NCI-H1436 (cell line): Measurements from ENCODE around the gene TMEM87B.
"Not testable (repeated sequence)": the region's sequence is repeated elsewhere in the genome, so short reads cannot be mapped to it uniquely, and the experiment has no call there.

Experiments used
- DNase-seq: peaks from one replicate; lab custom pipeline; 2025; lab: John Stamatoyannopoulos, UW

The TMEM87B gene

DNA sequence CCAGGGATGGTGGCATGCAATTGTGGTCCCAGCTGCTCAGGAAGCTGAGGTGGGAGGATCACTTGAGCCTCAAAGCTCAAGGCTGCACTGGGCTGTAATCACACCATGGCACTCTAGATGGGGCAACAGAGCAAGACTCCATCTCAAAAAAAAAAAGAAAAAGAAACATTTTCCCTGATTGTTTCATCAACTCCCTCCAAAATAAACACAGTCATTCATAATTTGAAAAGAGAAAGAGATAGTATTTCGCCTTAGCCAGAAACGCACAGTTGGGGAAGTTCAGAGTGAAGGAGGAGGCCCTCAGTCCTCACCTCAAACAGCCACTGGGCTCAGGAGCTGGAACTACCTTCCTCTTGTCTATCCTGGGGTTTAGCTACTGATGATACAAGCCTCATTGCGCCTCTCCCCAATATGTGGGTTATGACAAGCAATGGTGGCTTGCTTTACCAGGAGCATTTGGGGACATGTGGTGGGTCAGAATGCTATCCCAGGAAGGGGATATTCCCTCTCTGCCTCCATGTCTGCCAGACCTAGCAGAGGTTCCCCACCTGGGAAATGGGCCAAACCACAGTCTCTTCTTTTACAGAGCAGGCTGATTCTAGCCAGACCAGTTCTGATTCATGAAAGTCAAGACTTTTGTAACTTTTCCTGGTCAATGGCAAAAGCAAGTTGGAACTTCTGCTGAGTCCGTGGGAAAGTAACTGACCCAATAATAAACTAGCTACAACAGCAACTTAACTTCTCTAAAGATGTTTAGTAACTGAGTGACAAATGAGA is 22.2 kb upstream of the TMEM87B start:
- no peak for DNase-seq

DNA sequence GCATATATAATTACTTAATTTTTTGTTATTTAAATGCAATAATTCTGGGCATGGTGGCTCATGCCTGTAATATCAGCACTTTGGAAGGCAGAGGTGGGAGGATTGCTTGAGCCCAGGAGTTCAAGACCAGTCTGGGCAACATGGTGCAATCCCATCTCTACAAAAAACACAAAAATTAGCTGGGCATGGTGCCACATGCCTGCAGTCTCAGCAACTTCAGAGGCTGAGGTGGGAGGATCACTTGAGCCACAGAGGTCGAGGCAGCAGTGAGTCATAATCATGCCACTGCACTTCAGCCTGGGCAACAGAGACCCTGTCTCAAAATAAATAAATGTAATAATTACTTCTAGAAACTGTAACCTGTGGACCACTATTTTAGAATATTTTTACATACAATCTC is 21.5 kb upstream of the TMEM87B start:
- no peak for DNase-seq

DNA sequence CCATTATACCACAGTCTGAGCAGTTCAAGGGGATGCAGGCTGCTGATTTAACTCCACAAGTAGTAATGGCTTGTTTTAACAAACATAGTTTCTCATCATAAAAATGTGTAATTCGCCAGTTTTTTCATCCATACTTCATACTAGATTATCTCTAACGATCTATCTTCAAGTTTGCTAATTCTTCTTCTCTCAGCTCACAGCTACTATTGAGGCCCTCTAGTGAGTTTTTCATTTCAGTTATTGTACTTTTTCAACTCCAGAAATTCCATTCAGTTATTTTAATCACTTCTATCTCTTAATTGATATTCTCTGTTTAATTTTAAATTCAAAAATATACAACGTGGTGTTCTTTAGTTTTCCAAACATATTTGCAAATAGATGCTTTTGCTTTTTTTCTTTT is 20.1 kb upstream of the TMEM87B start:
- DNase-seq, result no peak

DNA sequence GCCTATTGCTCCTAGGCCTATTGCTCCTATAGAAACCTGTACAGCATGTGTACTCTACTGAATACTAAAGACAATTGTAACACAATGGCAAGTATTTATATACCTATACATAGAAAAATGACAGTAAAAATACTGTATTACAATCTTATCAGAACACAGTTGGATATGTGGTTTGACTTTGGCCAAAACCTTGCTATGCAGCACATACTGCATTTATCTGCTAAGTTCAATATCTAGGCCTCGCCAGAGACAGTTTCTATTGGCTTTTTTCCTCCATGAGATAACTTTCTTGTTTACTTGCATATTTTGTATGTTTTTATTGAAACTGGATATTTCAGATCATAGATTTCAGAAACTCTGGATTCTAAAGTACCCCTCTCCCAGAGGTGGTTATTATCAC is 19.3 kb upstream of the TMEM87B start:
- no peak for DNase-seq

DNA sequence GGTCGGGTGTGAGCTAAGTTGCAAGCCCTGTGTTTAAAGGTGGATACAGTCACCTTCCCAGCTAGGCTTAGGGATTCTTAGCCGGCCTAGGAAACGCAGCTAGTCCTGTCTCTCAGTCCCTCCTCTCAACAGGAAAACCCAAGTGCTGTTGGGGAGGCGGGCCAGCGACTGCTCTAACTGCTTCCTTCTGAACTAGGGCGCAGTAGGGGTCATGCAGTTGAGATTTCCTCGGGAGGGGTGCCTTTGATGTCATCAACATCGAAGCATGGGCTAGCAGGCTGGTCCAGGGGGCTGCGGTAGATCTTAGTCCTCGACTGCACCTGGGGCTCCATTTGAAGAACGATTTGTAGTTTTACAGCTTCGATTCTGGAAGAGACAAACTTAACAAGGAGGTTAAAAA is 15.5 kb upstream of the TMEM87B start:
- not testable (repeated sequence) for DNase-seq

DNA sequence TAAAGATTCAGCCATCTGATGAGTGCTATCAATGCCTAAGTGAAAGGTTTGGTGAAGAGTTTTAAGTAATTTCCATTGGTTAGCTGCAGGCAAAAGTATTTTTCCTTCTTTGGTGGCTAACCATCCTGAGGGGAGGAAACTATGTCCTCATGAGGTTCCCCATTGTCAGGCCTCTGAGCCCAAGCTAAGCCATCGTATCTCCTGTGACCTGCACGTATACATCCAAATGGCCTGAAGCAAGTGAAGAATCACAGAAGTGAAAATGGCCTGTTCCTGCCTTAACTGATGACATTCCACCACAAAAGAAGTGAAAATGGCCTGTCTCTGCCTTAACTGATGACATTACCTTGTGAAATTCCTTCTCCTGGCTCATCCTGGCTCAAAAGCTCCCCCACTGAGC is 15.0 kb upstream of the TMEM87B start:
- DNase-seq, result not testable (repeated sequence)

DNA sequence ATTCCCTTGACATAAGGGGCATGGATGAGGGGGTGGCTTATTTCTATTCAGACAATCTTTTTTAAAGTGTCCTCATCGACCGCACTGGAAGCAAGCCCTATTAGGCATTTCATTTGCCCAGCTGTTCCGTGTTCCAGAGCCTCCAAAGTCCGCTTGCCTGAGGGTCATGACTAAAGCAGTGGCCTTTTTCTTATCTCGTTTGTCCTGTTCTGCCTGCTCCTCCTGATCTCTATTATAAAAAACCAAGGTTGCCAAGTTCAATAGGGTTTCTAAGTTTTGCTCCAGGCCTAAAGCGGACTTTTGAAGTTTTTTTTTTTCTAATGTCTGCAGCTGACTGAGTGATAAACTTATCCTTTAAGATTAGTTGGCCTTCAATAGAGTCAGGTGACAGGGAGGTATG is 13.6 kb upstream of the TMEM87B start:
- DNase-seq, result not testable (repeated sequence)

DNA sequence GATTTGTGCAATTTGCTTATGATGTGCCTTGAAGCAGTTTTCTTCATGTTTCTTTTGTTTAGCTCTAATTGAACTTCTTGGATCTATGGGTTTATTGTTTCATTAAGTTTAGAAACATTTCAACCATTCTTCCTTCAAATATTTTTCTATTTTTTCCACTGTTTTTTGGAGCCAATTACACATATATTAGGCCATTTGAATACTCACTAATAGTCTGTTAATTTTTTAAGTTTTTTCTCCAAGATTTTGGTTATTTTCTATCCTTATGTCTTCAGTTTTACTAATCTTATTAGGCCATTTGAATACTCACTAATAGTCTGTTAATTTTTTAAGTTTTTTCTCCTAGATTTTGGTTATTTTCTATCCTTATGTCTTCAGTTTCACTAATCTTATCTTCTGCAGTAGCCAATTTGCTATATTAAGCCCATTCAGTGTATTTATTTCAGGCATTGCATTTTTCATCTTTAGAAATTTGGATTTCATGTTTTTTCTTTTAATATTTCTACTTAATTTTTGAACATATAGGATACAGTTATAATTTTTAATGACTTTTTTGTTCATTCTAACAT is 9.5 kb upstream of the TMEM87B start:
- DNase-seq, result no peak

DNA sequence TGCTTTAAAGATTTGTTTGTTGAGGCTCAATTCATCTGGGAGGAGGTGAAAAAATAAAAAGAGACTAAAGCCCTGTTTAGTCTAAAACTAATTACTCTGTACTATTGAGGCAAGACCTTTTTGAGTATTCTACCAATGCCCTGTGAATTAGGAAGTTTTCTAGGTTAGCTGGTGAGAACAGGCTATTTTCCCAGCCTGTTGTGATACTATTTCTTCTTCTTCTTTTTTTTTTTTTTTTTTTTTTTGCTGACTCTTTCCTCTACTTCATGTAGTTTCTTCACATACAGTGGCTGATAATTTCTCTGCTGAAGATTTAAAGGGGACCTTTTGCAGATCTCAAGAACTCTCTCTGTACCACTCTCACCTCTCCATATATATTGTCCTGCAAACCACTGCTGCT is 8.8 kb upstream of the TMEM87B start:
- no peak for DNase-seq

DNA sequence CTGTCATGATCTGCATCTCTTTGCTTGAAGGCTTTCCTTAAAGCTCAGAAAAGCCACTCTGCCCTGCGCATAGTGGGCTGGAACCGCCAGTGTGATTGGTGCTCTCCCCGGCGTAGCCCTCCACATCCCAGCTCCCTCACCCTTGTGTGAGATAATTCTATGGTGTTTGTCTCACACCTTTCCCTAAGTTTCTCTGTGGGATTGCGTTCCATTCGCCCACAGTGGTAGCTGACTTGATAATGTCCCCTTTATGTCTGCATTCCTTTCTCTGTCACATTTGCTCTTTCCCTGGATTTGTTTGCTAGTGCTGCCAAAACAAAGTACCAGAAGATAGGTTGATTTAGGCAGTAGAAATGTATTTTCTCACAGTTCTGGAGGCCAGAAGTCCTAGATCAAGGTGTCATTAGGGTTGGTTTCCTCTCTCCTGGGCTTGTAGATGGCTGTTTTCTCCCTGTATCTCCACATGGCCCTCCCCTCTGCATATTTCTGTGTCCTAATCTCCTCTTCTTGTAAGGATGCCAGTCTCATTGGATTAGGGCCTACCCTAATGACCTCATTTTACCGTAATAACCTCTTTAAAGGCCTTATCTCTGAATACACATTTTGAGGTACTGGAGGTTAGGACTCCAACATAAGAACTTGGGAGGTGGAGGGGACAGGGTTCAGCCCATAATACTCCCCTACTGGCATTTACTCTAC is 7.4 kb upstream of the TMEM87B start:
- no peak for DNase-seq

DNA sequence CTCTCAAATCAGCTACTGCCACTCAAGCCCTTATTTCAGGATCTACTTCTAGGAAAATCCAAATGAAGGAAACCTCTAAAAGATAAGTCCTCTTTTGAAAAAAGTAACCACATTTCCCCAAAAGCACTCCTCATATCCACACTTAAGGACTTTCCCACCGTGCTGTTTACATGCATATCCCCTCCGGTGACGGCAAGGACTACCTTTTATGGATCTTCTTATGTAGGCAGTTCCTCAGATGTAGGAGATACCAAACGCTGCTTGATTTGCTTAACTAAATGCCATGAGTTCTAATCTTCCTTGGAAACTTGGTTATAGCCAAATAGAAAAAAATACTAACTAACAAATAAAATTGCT is 6.9 kb upstream of the TMEM87B start:
- DNase-seq, result no peak

DNA sequence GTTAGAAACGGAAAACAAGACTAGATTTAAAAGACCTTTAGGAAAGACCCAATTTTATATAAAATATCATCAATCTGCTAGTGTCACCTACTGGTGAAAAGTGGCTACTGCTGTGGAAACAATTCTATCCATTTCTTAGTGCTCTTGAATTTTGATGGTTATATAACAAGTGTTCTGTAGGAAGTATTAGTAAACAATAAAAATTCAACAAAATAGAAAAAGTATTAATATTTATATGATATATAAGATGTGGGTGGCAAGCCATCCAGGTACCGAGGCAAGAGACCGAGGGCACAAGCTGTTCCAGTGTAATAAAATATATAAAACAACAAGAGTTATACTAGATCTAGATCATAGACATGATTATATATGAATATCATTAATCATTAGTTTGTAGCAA is 6.2 kb upstream of the TMEM87B start:
- DNase-seq, result peak; percentile 14

DNA sequence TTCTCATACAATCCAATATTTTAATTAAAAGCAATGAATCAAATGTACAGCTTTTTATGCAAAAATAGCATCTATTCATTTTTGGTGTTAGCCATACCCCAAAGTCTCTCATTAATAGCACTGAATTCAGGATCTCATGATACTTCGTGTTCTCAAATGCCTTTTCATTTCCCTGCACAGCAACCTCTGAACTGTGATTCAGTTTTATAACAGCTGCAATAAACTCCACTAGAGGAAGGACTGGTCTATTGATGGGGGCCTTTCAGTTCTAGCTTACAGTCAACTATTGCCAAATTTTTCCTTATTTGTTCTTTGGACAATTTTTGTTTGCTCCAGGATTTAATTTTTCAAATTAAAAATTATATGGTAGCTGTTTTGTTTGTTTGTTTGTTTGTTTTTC is 4.8 kb upstream of the TMEM87B start:
- DNase-seq, result no peak

DNA sequence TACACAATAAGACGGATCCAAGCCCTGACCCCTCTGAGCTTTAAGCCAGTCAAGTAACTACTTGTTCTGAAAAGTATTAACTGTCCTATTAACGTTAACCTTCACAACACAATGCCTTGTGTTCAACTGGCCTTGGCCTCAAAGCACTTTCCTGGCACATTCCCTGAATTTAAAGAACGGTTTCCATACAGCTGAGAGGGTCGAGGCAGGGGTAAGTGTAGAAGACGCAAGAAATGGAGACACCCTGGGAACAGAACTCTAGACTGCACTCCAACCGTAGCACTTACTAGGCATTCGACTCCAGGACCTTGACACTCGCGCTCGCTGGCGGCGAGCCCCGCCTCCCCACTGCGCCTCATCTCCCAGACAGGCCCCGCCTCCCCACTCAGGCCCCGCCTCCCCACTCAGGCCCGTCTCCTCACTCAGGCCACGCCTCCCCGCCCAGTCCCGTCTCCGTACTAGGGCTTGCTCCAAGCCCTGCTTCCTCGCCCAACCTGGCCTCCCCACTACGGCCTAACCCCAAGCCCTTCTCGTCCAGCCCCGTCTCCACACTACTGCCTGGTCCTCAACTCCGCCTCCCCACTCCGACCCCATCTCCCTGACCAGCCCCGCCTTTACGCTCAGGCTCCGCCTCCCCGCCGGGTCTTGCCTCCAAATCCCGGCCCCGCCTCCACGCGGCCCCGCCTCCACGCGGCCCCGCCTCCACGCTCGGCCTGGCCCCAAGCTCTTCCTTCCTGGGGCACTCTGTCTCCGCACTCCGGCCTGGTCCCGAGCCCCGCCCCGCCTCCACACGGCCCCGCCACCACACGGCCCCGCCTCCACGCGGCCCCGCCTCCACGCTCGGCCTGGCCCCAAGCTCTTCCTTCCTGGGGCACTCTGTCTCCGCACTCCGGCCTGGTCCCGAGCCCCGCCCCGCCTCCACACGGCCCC is 887 bp upstream of the TMEM87B start:
- peak; percentile 93 for DNase-seq

DNA sequence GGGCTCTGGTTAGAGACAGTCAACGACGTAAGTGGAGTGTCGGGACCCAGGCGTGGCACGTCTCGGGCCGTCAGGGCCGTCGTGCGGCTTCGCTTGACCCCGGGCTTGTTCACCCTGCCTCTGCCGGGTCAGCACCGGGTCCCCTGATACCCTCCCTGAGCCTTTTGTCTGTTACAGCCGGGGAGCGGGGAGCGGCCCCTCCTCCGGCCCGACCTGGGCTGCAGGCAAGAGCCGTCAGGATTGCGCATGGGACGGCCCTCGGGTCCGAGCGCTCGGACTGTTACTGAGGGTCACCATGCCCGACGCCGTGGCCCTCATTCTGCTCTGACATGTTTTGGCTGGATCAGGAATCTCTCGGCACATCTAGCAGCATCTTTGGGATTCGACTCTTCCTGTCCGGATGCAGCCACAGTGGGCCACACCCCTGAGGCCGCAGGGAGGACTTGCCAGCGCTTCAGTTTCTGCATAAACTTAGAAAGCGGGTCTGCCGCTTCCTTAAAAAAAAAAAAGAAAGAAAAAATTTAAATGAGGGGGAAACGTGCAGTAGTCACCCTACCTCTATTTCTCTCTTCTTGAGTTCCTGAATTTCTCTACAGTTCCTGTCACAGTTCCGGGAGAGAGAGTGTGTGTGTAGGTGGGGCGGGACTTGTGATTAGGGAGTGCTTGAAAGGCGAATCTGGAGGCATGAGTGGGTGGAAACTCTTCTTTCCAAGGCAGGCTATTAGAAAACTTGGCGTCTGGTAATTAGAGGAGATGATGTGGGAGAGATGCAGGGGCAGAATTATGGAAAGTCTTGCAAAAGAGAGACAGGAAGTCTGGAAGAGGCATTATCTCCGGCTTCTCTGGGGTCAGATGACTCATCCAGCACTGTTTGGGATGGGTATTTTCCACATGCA is 909 bp downstream of the TMEM87B start:
- DNase-seq, result peak; percentile 4

DNA sequence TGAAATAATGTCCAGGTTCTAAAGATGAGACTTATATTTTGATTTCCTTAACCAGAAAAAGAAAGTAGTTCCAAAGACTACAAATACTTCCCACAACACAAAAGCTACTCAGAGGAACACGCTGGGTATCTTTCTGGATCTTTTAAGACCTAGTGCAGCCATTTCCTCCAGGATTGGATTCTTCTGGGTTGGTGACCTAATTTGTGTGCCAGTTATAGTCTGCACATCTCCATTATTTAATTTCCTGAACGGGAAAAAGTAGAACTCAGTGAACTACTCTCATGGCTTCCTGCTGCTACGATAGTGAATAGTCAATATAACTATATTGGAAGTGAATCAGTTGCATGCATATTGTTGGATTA is 1.5 kb downstream of the TMEM87B start:
- no peak for DNase-seq

DNA sequence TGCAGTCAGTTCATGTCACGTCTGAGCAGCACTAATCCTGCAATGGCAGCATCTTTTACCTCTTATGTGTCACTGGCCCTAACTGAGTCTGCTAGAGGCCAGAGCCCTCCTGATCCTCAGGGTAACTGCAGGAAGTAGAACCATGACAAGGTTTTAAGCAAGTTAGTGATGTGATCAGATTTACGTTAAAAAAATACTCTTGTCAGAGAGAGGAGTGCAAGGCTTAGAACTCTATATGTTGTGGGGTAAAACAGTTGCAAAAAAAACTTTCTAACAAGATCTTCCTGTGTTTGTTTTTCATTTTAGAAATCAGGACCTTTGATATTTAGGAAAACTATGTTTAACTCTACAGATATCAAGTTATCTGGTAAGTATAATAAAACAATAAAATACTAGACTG is 4.6 kb downstream of the TMEM87B start:
- DNase-seq, result no peak

DNA sequence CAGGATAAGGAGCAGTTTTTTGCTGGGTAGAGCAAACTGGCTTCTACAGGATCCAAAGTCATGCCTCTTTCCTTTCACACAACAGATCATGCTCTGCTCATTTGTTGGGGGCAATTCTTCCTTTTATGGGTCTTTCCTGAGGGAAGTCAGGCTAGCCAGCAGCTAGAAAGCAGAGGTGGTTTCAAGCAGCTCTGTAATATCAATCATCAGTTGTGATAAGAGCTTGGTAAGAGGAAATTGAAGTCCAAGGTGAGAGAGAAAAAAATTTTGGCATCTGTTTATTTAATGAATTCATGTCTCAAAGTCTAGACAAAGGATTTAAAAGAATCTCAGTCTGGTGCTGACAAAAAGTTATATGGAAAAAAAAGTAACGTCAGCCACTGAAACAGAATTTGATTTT is 6.2 kb downstream of the TMEM87B start:
- DNase-seq, result no peak

DNA sequence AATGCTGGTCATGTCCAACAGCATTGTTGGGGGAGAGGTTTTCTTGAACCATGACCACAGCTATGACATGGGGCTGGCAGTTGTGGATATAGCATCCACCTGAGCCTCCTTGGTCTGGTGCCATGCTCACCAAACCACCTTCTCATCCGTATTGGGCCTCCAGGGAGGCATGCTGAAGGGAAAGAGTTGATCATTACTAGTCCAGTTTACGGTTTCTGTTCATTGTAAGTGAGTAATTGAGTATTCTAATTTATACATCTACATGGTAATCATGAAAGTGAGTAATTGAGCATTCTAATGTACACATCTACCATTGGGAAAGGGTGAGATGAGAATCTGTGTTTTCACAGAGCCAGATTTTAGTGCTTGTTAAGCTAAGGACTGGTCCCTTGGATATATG is 6.8 kb downstream of the TMEM87B start:
- no peak for DNase-seq

DNA sequence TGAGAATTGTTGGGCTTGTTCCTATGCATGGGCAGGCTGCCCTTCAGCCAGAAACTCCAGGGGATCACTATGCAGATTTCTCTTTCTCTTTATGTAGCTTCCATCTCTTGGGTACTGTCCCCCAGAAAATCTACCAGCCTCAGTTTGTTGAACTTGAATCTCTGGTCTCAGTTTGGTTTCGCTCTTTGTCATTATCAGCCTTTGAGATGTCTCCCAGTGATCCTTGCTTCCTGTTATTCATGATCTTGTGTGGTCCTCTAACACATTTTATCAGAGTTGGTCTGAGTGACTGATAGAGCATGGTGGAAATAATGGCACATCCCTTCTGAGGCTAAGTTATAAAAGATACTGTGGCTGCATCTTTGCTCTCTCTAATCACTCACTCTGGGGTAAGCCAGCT is 7.8 kb downstream of the TMEM87B start:
- DNase-seq, result no peak

DNA sequence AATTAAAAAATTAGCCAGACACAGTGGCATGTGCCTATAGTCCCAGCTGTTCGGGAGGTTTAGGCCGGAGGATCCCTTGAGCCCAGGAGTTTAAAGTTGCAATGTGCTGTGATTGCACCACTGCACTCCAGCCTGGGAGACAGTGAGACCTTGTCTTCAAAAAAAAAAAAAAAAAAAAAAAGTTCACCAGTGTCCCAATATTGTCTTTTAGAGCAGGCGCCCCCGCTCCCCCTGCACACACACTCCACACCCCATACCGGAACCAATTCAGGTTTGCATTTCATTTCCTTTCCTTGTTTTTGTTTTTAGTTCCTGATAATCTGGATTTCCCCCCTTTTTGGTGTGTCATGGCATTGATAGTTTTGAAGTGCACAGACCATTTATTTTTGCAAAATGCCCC is 10.4 kb downstream of the TMEM87B start:
- DNase-seq, result no peak

DNA sequence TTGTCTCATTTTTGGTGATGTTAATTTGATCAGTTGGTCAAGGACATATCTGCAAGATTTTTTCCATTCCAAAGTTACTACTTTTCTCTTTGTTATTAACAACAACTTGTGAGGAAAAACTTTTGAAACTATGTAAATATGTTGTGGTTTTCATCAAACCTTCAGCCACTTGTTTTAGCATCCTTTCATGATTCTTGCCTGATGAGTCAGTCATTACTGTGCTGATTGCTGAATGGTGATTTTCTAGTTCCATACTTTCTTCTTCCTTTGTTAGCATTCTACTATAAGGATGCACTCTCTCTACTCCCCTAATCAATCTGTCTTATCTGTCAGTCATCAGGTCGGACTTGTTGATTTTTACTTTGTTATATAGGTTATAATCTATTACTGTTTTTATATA is 10.9 kb downstream of the TMEM87B start:
- DNase-seq, result no peak
